HG02588 (cell line): Measurements from ENCODE around the gene LUZP2.

Experiments used
- ATAC-seq: cut with Tn5 transposase; IDR thresholded peaks from one replicate; pipeline ENCODE4 v1.9.1; 2021; ENCODE audit warnings: mild to moderate bottlenecking, moderate library complexity; ENCODE audit not compliant: unreplicated experiment

The LUZP2 gene

GRCh38 chr11:24708616-24709015 lies 211.8 kb downstream of the LUZP2 start:
- ATAC-seq: no peak

GRCh38 chr11:24709928-24710565 lies 213.2 kb downstream of the LUZP2 start:
- ATAC-seq: no peak

- ATAC-seq: no peak
Observed at GRCh38 chr11:24714601-24715000, 217.7 kb downstream of the LUZP2 start.

GRCh38 chr11:24716403-24716802 lies 219.6 kb downstream of the LUZP2 start:
- ATAC-seq: no peak

- no peak for ATAC-seq
Observed at GRCh38 chr11:24723231-24723630, 226.4 kb downstream of the LUZP2 start.

GRCh38 chr11:24731554-24731953 lies 234.7 kb downstream of the LUZP2 start:
- no peak for ATAC-seq

- ATAC-seq: no peak
Observed at GRCh38 chr11:24734742-24735237, 237.9 kb downstream of the LUZP2 start.

GRCh38 chr11:24738972-24739371 lies 242.1 kb downstream of the LUZP2 start:
- no peak for ATAC-seq

- no peak for ATAC-seq
Observed at GRCh38 chr11:24739637-24740036, 242.8 kb downstream of the LUZP2 start.

GRCh38 chr11:24747275-24748251 lies 250.7 kb downstream of the LUZP2 start:
- no peak for ATAC-seq

GRCh38 chr11:24748261-24748660 lies 251.4 kb downstream of the LUZP2 start:
- ATAC-seq: no peak

GRCh38 chr11:24754406-24754805 lies 257.6 kb downstream of the LUZP2 start:
- no peak for ATAC-seq

- ATAC-seq: no peak
Observed at GRCh38 chr11:24755260-24755839, 258.5 kb downstream of the LUZP2 start.

GRCh38 chr11:24759742-24760141 lies 262.9 kb downstream of the LUZP2 start:
- no peak for ATAC-seq

- ATAC-seq: no peak
Observed at GRCh38 chr11:24760681-24761080, 263.8 kb downstream of the LUZP2 start.

GRCh38 chr11:24762076-24762475 lies 265.2 kb downstream of the LUZP2 start:
- ATAC-seq: no peak

GRCh38 chr11:24767411-24767810 lies 270.6 kb downstream of the LUZP2 start:
- ATAC-seq: no peak

GRCh38 chr11:24773322-24773721 lies 276.5 kb downstream of the LUZP2 start:
- ATAC-seq: no peak

- no peak for ATAC-seq
Observed at GRCh38 chr11:24779791-24780190, 282.9 kb downstream of the LUZP2 start.

- ATAC-seq: no peak
Observed at GRCh38 chr11:24781288-24781687, 284.4 kb downstream of the LUZP2 start.

GRCh38 chr11:24793479-24793878 lies 296.6 kb downstream of the LUZP2 start:
- ATAC-seq: no peak

- no peak for ATAC-seq
Observed at GRCh38 chr11:24794064-24794463, 297.2 kb downstream of the LUZP2 start.
